Measurements from ENCODE around the gene DGKZ. TPM values are rescaled to one million over a fixed set of nuclear protein-coding genes. Genes with fewer than 3 reads are reported as not detected.
"Not testable (repeated sequence)": the region's sequence is repeated elsewhere in the genome, so short reads cannot be mapped to it uniquely, and the experiment has no call there.

The DGKZ gene
- total and polyA plus RNA-seq, 7 donors, result 16.6 to 76.7 (median 31.4) TPM

DNA sequence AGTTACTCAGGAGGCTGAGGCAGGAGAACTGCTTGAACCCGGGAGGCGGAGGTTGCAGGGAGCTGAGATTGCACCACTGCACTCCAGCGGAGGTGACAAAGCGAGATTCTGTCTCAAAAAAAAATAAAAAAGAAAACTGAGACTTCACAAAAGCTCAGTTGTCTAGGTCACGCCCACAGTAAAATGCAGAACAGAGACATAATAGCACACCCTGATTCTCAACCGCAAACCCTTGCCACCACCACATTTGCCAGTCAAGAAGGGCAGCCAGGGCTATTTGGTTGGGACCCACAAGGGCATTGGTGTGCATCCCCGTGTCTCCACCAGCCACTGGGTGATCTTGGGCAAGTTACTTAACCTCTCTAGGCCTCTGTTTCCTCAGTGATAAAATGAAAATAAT is 44.4 kb upstream of the DGKZ start:
- 80 to 81% methylated on average over 7 of the region's 7 CpGs for WGBS, 2 donors
- no peak for DNase-seq
- H3K27me3 ChIP-seq, result no peaks in the 10 kb centered on the region
- H3K9me3 ChIP-seq, result no peaks in the 10 kb centered on the region
- no peaks in the 10 kb centered on the region for H3K4me1 ChIP-seq
- H3K4me3 ChIP-seq, result no peak overlapping the region
- intact Hi-C loops (cut with DNase I), result no loop called here
- TF ChIP-seq POLR2A (IDR thresholded peaks at IDR 0.05) (no peak), POLR2AphosphoS5 (IDR thresholded peaks at IDR 0.05) (no peak), EP300 (IDR thresholded peaks at IDR 0.05) (no peak)
- TF ChIP-seq, protein P1, sequence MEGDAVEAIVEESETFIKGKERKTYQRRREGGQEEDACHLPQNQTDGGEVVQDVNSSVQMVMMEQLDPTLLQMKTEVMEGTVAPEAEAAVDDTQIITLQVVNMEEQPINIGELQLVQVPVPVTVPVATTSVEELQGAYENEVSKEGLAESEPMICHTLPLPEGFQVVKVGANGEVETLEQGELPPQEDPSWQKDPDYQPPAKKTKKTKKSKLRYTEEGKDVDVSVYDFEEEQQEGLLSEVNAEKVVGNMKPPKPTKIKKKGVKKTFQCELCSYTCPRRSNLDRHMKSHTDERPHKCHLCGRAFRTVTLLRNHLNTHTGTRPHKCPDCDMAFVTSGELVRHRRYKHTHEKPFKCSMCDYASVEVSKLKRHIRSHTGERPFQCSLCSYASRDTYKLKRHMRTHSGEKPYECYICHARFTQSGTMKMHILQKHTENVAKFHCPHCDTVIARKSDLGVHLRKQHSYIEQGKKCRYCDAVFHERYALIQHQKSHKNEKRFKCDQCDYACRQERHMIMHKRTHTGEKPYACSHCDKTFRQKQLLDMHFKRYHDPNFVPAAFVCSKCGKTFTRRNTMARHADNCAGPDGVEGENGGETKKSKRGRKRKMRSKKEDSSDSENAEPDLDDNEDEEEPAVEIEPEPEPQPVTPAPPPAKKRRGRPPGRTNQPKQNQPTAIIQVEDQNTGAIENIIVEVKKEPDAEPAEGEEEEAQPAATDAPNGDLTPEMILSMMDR (IDR thresholded peaks at IDR 0.05), result no peak
- no peaks in the 10 kb centered on the region for H3K36me3 ChIP-seq
- no peak overlapping the region for H3K27ac ChIP-seq

DNA sequence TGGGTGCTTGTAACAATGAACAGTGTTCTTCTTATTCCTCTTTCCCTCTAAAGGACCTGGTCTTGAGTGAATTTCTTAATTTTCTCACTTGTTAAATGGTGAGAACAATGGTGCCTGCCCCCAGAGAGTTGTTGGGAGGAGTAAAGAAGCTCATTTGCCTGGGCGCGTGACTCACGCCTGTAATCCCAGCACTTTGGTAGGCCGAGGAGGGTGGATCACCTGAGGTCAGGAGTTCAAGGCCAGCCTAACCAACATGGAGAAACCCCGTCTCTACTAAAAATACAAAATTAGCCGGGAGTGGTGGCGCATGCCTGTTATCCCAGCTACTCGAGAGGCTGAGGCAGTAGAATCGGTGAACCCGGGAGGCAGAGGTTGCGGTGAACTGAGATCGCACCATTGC is 43.2 kb upstream of the DGKZ start:
- H3K36me3 ChIP-seq; H3K27ac ChIP-seq; DNase-seq; H3K9me3 ChIP-seq; H3K4me3 ChIP-seq; H3K27me3 ChIP-seq; H3K4me1 ChIP-seq; intact Hi-C loops (cut with DNase I): not testable (repeated sequence)
- 87 to 94% methylated on average over 12 of the region's 12 CpGs for WGBS, 2 donors

DNA sequence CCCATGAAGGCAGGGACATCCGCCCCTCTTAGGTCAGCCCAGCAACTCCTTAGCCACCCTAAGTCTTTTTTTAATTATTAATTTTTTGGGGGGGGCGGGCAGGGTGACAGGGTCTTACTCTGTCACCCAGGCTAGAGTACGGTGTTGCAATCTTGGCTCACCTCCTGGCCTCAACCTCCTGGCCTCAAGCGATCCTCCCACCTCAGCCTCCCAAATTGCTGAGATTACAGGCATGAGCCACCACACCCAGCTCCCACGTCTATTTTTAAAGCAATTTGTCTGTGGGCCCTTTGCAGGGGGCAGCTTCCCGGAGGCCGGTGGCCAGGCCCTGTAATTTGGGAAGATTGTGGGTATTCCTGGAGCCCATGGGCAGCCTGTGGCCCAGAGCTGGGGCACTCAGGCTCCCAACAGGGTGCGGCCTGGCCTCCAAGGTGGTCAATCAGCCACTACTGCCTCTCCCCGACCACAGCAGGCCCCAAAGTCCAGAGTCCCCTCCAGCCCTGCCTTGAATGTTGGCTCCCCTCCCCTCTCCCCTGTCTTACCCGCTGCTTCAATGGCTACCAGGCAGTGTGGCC is 42.6 kb upstream of the DGKZ start:
- peaks cover 0 to 6% (median 1%) of the 10 kb centered on the region in 4 donors for H3K4me1 ChIP-seq
- TF ChIP-seq EP300 (IDR thresholded peaks at IDR 0.05), result no peak
- TF ChIP-seq, protein P1 (IDR thresholded peaks at IDR 0.05), result no peak
- TF ChIP-seq POLR2AphosphoS5 (IDR thresholded peaks at IDR 0.05), result no peak
- TF ChIP-seq POLR2A (IDR thresholded peaks at IDR 0.05), result no peak
- H3K27ac ChIP-seq, result no peak overlapping the region
- DNase-seq, result no peak
- H3K36me3 ChIP-seq, result no peaks in the 10 kb centered on the region
- intact Hi-C loops (cut with DNase I), result no loop called here
- no peaks in the 10 kb centered on the region for H3K27me3 ChIP-seq
- 86 to 92% methylated on average over 10 of the region's 10 CpGs for WGBS, 2 donors
- no peak overlapping the region for H3K4me3 ChIP-seq
- no peaks in the 10 kb centered on the region for H3K9me3 ChIP-seq

DNA sequence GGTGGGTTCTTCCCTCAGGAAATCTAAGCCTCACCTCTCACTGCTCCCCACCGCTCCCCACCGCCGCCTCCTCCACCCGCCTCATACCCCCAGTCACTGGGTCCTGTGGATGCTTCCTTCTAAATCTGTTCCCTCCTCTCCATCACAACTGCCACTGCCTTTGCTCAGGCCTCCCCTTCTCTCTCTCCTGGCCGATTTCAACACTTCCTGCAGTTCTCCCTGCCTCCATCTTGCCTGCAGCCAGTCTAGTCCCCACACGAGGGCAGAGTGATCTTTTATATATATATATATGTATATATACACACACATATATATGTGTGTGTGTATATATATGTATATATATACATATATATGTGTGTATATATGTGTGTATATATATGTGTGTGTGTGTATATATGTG is 42.0 kb upstream of the DGKZ start:
- DNase-seq, result no peak
- intact Hi-C loops (cut with DNase I), result no loop called here
- H3K9me3 ChIP-seq, result no peaks in the 10 kb centered on the region
- H3K36me3 ChIP-seq, result no peaks in the 10 kb centered on the region
- H3K27ac ChIP-seq, result no peak overlapping the region
- H3K4me1 ChIP-seq, result peaks cover 0 to 6% (median 1%) of the 10 kb centered on the region in 4 donors
- 61 to 69% methylated on average over 6 of the region's 6 CpGs for WGBS, 2 donors
- no peak overlapping the region for H3K4me3 ChIP-seq
- no peaks in the 10 kb centered on the region for H3K27me3 ChIP-seq
- TF ChIP-seq, protein P1 (IDR thresholded peaks at IDR 0.05), result no peak
- no peak for TF ChIP-seq POLR2AphosphoS5 (IDR thresholded peaks at IDR 0.05)
- no peak for TF ChIP-seq POLR2A (IDR thresholded peaks at IDR 0.05)
- TF ChIP-seq EP300 (IDR thresholded peaks at IDR 0.05), result no peak

DNA sequence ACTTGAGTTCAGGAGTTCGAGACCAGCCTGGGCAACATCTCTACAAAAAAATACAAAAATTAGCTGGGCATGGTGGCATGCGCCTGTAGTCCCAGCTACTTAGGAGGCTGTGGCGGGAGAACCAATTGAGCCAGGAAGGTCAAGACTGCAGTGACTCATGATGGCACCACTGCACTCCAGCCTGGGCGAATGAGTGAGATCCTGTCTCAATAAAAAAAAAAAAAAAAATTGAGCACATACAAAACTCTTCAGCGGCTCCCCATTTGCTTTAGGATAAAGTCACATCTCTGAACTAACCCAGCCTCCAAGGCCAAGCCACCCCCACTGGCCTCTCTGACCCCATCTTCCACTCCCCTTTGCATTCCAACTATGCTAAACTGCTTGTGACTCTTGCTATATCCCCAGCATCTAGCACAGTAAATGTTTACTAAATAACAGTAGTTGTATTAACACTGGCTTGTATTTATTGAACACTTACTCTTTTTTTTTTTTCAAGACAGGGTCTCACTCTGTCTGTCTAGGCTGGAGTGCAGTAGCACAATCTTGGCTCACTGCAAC is 40.9 kb upstream of the DGKZ start:
- H3K9me3 ChIP-seq, result no peaks in the 10 kb centered on the region
- TF ChIP-seq, protein P1 (IDR thresholded peaks at IDR 0.05), result no peak
- no peak for TF ChIP-seq EP300 (IDR thresholded peaks at IDR 0.05)
- TF ChIP-seq POLR2AphosphoS5 (IDR thresholded peaks at IDR 0.05), result no peak
- TF ChIP-seq POLR2A (IDR thresholded peaks at IDR 0.05), result no peak
- H3K36me3 ChIP-seq, result no peaks in the 10 kb centered on the region
- no peak overlapping the region for H3K27ac ChIP-seq
- peaks cover 0 to 6% (median 1%) of the 10 kb centered on the region in 4 donors for H3K4me1 ChIP-seq
- no peak for DNase-seq
- 90 to 92% methylated on average over 5 of the region's 5 CpGs for WGBS, 2 donors
- H3K4me3 ChIP-seq, result no peak overlapping the region
- intact Hi-C loops (cut with DNase I), result no loop called here
- no peaks in the 10 kb centered on the region for H3K27me3 ChIP-seq

Measured in sigmoid colon (tissue), 7 donors.